Middle frontal gyrus (tissue), 1 donor: Measurements from ENCODE around the gene NDE1.
"Not testable (repeated sequence)": the region's sequence is repeated elsewhere in the genome, so short reads cannot be mapped to it uniquely, and the experiment has no call there.

Experiments used
- DNase-seq: peaks from one replicate; pipeline ENCODE4 v3.0.0-alpha.2; 2015; ENCODE audit warnings: low spot score; ENCODE audit errors: extremely low spot score

Gene NDE1

GRCh38 chr16:15694499-15694898, 44.5 kb downstream of the NDE1 start:
- DNase-seq = no peak

DNA sequence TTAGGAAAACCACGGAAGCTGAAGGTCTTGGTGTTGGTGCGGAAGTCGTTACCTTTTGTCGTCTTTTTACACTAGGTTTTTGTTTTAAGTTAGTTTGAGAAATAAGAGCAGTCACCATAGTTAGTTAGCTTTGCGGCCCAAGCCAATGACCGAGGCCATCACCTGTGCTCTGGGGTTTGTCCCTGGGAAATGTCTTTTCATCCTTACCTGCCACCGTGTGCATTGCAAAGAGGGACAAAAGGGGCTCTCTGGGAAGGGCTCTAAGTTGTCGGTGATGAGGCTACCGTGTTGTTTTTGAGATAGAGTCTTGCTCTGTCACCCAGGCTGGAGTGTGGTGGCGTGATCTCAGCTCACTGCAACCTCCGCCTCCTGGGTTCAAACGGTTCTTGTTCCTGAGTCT, 49.8 kb downstream of the NDE1 start:
- DNase-seq = no peak

GRCh38 chr16:15701367-15701766, 51.3 kb downstream of the NDE1 start:
- no peak for DNase-seq

- DNase-seq = no peak
Observed at GRCh38 chr16:15701975-15702970, 52.2 kb downstream of the NDE1 start.

DNA sequence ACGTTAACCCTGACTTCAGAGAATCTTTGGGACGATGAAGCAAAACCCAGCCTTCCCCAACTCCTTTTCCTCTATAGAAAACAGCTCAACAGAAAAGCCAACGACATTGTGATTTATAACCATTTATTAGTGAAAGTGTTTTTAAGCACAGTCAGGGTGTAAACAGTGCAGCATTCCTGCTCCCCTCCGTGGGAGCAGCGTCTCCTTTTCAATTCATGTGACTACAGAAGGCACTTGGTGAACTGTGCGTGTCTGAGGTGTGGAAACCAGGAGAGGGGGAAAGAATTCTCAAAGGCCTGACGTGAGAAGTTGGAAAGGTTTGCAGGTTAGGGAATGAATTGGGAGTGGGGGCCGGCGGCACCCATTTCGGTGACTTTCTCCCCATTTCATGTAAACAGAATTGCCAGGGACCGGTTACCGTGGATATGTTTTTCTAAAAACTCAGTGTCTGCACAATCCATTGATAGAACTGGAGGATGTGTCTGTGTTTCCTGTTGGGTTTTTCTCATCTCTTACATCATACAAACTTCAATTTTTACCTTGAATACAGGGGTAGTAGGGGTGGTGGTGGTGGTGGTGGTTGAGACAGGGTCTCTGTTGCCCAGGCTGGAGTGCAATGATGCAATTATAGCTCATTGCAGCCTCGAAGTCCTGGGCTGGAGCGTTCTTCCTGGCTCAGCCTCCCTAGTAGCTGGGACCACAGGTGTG, 53.1 kb downstream of the NDE1 start:
- no peak for DNase-seq

- peak; percentile 43 for DNase-seq
Observed at GRCh38 chr16:15704545-15704987, 54.5 kb downstream of the NDE1 start.

GRCh38 chr16:15705064-15705565, 55.1 kb downstream of the NDE1 start:
- DNase-seq = no peak

GRCh38 chr16:15707332-15707731, 57.3 kb downstream of the NDE1 start:
- no peak for DNase-seq

DNA sequence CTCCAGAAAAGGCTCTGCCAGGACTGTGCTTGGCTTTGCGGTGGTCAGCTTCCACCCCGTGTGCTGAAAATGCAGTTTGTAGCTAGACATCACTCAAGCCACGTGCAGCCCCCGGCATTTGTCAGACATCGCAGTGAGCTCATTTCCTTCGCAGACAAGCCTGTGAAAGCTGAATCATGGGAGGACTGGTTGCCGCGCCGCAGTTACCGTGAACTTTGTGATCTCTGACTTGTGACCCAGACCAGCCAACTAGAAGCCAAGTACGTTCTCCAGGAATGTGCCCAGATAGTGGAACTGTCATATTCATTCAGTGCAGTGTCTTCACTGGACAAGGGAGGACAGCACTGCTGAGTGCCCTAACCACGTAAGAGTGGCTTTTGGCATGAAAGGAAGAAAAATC, 58.1 kb downstream of the NDE1 start:
- no peak for DNase-seq

DNA sequence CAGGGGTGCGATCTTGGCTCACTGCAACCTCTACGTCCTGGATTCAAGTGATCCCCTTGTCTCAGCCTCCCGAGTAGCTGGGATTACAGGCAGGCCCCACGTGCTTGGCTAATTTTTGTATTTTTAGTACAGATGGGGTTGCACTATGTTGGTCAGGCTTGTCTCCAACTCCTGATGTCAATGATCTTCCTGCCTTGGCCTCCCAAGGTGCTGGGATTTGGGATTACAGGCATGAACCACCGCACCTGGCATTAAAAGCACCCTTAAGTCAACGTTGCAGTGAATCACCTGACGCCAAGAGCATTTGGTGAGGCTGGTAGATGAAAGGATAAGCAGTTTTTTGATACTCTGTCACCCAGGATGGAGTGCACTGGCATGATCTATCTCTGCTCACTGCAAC, 59.0 kb downstream of the NDE1 start:
- no peak for DNase-seq

DNA sequence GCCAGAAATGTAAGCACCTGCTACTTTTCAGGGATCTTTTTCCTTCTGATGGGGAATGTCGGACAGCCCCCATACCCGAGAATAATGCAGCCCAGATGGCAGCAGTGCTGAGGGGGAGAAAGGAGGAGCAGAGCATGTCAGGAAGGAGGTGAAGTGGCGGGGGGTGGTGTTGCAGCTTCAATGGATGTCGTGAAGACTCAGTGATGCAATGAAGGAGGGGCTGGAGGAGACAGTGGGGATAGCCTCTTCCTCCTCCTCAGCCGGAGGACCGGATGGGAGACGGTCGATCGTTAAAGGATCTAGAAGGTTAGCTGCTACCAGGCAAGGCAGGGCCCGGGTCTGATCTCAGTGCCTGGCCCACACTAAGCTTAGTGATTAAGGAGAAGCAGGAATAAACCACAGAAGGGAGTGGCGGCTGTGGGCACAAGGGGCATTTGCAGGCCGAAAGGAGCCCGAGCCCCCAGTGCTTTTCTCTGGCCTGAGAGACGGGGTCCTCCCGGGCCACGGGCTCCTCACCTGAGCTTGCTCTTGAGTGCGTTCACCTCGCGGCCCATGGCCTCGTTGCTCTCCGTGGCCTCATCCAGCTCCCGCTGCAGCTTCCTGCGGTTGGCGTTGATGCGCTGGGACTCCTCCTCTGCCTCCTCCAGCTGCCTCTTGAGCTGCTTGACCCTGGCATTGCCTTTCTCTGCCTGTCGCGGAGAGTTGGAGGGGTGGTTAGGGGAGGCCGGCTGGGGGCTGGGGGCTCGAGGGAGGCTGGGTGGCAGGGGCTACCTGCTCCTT, 64.5 kb downstream of the NDE1 start:
- DNase-seq = no peak

- DNase-seq = no peak
Observed at GRCh38 chr16:15715221-15715620, 65.2 kb downstream of the NDE1 start.

- DNase-seq = no peak
Observed at GRCh38 chr16:15716694-15717447, 66.8 kb downstream of the NDE1 start.

DNA sequence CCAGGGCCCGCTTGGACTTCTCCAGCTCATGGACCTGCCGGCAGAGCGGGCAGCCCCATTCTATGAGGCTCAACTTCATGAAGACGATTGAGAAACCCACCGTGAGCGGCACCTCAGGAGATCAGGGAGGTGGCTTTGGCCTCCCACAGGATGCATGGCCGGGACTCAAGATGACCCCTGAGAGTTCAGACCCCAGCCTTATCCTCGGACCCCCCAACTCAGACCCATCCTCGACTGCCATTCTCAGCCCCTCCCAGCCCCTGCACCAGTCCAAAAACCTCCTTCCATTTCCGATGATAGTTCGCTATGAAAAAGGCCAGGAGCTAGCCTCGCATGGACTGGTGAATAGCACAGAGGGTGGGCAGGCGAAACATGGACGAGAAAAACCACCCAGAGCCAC, 71.0 kb downstream of the NDE1 start:
- no peak for DNase-seq

DNA sequence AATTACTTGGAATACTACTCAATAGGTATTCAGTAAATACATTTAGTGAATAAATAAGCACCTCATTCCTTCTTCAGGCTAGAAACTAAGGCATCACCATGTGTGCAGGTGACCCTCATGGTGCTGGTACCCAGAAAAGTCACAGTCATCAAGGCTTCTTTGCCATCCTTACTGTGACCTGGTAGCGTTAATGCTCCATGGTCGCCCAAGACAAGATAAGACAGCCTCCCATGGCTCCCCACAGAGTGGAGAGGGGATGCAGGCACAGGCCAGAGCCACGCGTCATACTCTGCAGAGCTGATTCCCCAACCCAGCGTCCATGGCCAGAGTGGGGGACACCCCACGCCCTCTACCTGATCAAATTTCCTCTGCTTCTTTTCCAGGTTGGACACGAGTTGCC, 73.8 kb downstream of the NDE1 start:
- DNase-seq = no peak

DNA sequence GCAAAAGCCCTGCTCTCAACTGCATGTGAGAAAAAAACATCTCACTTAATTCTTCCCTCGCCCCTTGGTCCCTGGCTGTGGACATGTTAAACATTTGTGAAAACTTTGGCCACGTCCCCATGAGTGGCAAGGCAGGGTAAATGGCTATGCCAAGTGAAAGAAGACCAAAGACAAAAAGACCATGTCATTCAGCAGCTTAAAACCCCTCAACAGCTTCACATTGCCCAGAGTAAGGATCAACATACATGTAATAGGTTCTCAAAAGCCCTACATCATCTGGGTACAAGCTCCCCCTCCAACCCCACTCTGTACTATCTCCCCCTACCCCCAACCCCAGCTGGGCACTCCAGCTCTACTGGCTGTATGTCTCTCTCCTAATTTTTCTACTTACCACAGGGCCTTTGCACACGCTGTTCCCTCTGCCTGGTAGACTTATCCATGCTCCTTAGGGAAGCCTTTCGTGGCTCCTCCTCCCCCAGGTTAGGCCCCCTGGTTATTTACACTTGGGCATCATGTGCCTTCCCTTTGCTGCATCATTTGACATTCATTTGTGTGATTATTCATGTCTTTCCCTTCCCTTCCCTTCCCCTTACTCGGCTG, 75.7 kb downstream of the NDE1 start:
- DNase-seq = no peak

- no peak for DNase-seq
Observed at GRCh38 chr16:15726715-15727114, 76.7 kb downstream of the NDE1 start.

DNA sequence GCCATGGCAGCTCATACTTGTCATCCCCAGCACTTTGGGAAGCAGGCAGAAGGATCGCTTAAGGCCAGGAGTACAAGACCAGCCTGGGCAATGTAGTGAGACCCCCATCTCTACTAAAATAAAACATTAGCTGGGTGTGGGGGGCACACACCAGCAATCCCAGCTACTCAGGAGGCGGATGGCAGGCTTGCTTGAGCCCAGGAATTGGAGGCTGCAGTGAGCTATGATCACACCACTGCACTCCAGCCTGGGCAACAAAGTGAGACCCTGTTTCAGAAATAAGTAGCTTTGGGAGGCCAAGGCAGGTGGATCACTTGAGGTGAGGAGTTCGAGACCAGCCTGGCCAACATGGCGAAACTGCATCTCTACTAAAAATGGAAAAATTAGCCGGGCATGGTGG, 77.7 kb downstream of the NDE1 start:
- DNase-seq = not testable (repeated sequence)

DNA sequence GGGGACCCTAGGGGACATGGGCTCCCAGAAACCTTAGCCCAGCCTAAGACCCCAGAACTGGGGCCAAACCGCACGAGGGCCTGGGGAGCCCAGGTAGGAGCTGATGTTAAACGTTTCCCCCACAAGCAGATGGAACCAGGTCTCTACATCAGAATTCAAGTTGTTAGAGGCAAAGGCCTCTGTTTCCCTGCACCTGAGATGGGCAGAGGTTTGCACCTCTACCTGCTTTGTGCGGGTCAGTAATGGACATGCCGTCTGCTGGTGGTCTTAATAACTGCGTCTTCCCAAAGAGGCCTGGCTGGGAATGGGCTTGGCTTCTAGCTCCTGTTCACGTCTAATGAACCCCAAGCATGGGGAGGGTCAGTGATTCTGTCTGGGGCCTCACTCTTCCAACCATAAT, 79.1 kb downstream of the NDE1 start:
- DNase-seq = no peak

DNA sequence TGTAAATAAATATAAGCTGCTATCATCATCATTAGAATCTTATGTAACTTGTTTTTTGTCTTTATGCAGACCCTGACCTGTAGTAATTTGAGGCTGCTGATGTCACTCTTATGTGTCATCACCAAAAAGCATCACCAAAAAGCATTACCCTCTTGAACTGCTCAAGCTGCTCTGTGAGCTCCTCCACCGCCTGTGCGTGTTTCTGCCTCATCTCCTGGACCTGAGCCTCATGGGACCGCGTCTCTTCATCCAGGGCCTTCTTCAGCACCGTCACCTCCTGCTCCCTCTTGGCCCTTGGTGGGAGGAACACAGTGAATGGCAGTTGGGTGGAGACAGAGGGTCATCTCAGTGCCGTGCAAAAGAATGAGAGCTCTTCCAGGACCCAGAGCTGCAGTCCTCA, 82.4 kb downstream of the NDE1 start:
- DNase-seq = no peak
